ENCODE measurements around the gene ZNF385B.

- TF ChIP-seq CTCF (IDR thresholded peaks at IDR 0.05): no peak
- TF ChIP-seq EZH2 (IDR thresholded peaks at IDR 0.05; ENCODE audit: borderline replicate concordance, insufficient read depth, low read depth, low read length, poor library complexity, severe bottlenecking): no peak
Observed at GRCh38 chr2:179561702-179562101, 299.7 kb downstream of the ZNF385B start.

Data from B cell (primary cell).